ENCODE data around the gene GZMM.

The GZMM gene

DNA sequence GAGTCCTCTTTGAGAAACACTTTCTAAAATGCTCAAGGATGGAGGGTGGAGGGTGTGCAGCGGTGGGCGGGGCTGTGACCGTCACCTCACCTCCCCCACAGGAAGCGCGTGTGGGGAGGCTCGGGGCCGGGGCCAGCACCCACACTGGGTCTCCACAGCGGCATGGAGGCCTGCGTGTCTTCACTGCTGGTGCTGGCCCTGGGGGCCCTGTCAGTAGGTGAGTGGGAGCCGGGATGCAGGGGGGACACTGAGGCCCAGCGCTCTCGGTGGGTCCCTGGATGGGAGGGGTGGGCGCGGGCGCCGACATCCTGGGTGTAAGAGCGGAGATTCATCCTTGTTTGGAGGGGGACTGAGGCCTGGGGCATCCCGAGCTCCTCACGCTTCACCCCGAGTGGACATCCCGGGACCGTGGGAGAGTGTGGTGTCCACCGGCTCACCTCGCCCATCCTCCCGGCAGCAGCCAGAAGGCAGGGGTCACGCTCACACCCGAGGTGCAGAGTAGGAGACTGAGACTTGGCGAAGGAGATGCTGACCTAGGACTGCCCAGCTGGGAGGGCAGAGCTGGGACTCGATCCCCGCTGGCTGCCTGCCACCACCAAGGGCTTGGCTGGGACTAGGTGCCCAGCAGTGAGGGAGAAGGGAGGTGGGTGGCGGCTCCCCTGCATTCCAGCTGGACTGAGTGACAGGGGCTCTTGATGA is at the start of gene GZMM:
Gene GZMM (plus strand): TSS at position 144 of the 699 bp plus-strand sequence. CDS start 19 bp downstream, at position 163.
- TF ChIP-seq, protein P1, sequence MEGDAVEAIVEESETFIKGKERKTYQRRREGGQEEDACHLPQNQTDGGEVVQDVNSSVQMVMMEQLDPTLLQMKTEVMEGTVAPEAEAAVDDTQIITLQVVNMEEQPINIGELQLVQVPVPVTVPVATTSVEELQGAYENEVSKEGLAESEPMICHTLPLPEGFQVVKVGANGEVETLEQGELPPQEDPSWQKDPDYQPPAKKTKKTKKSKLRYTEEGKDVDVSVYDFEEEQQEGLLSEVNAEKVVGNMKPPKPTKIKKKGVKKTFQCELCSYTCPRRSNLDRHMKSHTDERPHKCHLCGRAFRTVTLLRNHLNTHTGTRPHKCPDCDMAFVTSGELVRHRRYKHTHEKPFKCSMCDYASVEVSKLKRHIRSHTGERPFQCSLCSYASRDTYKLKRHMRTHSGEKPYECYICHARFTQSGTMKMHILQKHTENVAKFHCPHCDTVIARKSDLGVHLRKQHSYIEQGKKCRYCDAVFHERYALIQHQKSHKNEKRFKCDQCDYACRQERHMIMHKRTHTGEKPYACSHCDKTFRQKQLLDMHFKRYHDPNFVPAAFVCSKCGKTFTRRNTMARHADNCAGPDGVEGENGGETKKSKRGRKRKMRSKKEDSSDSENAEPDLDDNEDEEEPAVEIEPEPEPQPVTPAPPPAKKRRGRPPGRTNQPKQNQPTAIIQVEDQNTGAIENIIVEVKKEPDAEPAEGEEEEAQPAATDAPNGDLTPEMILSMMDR (IDR thresholded peaks at IDR 0.05), result no peak
- no peak within 1 kb of the TSS for H3K27ac ChIP-seq
- no peak within 1 kb of the TSS for H3K9ac ChIP-seq
- no peaks in the 10 kb centered on the region for H3K4me1 ChIP-seq
- no peak within 1 kb of the TSS for H3K4me2 ChIP-seq (ENCODE audit: low read length)
- H3K27me3 ChIP-seq (ENCODE audit: control insufficient read depth, insufficient read depth, low read length), result no peaks in the 10 kb centered on the region
- H3K79me2 ChIP-seq, result no peaks in the 10 kb centered on the region
- no peaks in the 10 kb centered on the region for H3K9me3 ChIP-seq (ENCODE audit: control insufficient read depth, low read length)
- no peak within 1 kb of the TSS for H2AFZ ChIP-seq
- H3K36me3 ChIP-seq (ENCODE audit: control insufficient read depth, insufficient read depth, low read length), result no peaks in the 10 kb centered on the region
- no peak within 1 kb of the TSS for H3K4me3 ChIP-seq (ENCODE audit: low read depth, low read length)

DNA sequence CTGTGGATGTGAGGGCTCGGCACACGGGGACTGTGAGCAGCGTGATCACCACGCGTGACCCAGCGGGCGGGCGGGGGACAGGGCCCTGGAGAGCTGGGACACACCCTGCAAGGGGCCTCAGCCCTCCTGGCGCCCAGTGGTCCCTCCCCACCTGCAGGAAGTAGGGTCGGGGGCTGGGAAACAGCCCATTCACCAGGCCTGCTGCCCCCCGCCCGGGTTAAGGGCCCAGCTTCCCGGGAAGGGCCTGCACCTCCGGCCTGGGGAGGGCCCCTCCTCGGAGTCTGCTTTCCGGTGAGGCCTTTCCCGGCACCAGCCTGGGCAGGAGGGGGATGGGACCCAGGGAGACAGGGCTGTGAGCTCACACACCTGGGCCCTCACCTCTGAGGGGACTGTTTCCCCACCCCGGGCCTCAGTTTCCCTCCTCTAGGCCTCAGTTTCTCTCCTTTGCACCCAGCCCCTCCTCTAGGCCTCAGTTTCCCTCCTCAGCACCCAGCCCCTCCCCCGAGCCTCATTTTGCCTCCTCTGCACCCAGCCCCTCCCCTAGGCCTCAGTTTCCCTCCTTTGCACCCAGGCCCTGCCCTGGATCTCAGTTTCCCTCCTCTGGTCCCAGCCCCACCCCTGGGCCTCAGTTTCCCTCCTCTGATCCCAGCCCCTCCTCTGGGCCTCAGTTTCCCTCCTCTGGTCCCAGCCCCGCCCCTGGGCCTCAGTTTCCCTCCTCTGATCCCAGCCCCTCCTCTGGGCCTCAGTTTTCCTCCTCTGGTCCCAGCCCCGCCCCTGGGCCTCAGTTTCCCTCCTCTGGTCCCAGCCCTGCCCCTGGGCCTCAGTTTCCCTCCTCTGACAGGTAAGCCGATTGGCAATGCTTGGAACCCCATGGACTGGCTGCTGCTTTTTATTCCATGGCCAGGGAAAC is 49.4 kb upstream of the GZMM start:
- Histone ChIP-seq H3K9me3 (ENCODE audit: control insufficient read depth, low read length) (no peaks in the 10 kb centered on the region), H3K79me2 (no peaks in the 10 kb centered on the region), H2AFZ (peak overlapping the region; percentile 35), H3K27ac (no peak overlapping the region), H3K9ac (no peak overlapping the region), H3K27me3 (ENCODE audit: control insufficient read depth, insufficient read depth, low read length) (no peaks in the 10 kb centered on the region), H3K4me1 (peaks cover 2% of the 10 kb centered on the region), H3K4me2 (ENCODE audit: low read length) (no peak overlapping the region), H3K36me3 (ENCODE audit: control insufficient read depth, insufficient read depth, low read length) (no peaks in the 10 kb centered on the region), H3K4me3 (ENCODE audit: low read depth, low read length) (no peak overlapping the region)
- TF ChIP-seq, protein P1 (IDR thresholded peaks at IDR 0.05), result no peak

DNA sequence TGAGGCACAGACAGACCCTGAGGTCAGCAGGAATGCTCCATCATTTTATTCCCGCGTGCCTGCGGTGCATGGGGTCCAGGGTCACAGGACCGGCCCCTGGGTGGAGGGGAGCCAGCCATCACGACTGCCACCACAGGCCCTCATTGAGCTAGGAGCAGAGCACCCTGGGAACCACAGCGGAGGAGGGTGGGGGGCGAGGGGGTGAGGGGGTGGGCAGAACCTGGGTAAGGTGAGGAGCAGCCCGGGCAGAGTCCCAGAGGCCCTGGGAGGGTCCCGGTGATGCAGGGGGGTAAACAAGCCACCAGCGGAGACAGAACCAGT is 48.8 kb upstream of the GZMM start:
- Histone ChIP-seq H3K27me3 (ENCODE audit: control insufficient read depth, insufficient read depth, low read length) (no peaks in the 10 kb centered on the region), H3K9ac (no peak overlapping the region), H3K4me2 (ENCODE audit: low read length) (no peak overlapping the region), H2AFZ (no peak overlapping the region), H3K79me2 (no peaks in the 10 kb centered on the region), H3K4me3 (ENCODE audit: low read depth, low read length) (no peak overlapping the region), H3K36me3 (ENCODE audit: control insufficient read depth, insufficient read depth, low read length) (no peaks in the 10 kb centered on the region), H3K9me3 (ENCODE audit: control insufficient read depth, low read length) (no peaks in the 10 kb centered on the region), H3K27ac (no peak overlapping the region), H3K4me1 (peaks cover 2% of the 10 kb centered on the region)
- TF ChIP-seq, protein P1 (IDR thresholded peaks at IDR 0.05), result no peak

DNA sequence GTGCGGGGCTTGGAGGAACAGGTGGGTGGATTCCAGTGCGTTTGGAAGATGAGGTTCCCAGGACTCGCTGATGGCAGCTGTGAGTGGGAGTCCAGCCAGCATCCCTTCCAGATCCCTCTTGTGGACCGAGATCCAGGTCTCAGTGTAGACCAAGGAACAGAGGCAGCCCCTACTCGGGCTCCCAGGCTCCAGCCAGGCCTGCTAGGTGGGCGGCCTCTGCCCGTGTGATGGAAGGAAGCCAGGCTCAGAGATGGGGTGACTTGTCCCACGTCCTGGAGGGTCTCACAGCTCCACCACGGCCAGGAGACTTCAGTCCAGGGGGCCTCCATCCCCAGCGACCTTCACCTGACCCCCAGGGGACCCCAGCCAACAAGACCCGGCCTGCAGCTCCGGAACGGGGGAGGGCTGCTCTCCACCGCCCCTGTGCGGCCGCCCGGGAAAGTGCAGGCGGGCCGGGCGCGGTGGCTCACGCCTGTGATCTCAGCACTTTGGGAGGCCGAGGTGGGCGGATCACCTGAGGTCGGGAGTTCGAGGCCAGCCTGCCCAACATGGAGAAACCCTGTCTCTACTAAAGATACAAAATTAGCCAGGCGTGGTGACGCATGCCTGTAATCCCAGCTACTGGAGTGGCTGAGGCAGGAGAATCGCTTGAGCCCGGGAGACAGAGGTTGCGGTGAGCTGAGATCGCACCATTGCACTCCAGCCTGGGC is 48.3 kb upstream of the GZMM start:
- peaks cover 2% of the 10 kb centered on the region for H3K4me1 ChIP-seq
- H3K79me2 ChIP-seq, result no peaks in the 10 kb centered on the region
- no peak overlapping the region for H3K4me3 ChIP-seq (ENCODE audit: low read depth, low read length)
- H3K27ac ChIP-seq, result peak overlapping the region; percentile 24
- no peaks in the 10 kb centered on the region for H3K27me3 ChIP-seq (ENCODE audit: control insufficient read depth, insufficient read depth, low read length)
- TF ChIP-seq, protein P1 (IDR thresholded peaks at IDR 0.05), result peak; percentile 79
- no peak overlapping the region for H3K4me2 ChIP-seq (ENCODE audit: low read length)
- H3K36me3 ChIP-seq (ENCODE audit: control insufficient read depth, insufficient read depth, low read length), result no peaks in the 10 kb centered on the region
- H3K9ac ChIP-seq, result no peak overlapping the region
- no peak overlapping the region for H2AFZ ChIP-seq
- no peaks in the 10 kb centered on the region for H3K9me3 ChIP-seq (ENCODE audit: control insufficient read depth, low read length)

Data from parathyroid adenoma (tissue), 2 donors.